Stomach (tissue), 9 donors: ENCODE results near the gene SCAP. TPM values are rescaled to one million over a fixed set of nuclear protein-coding genes. Genes with fewer than 3 reads are reported as not detected.

ENCODE experiments used
- DNase-seq, 2 donors: peaks; one replicate each; pipeline versions ENCODE4 v3.0.0 to v3.0.0-alpha.2; 2013 to 2019
- H3K27ac ChIP-seq, 5 donors: fragments of 200-600 bp in 4 of 5; sonication (generic) in 4 of 5; one replicate each; pipeline ENCODE4 v1.5.1; 2013 to 2019; ENCODE audit warnings: mild to moderate bottlenecking in 1 of 5, moderate library complexity in 1 of 5
- H3K27me3 ChIP-seq, 3 donors: fragments of 200-600 bp; sonication (generic); one replicate each; pipeline ENCODE4 v1.5.1; 2017 to 2019; ENCODE audit warnings: mixed run types in 1 of 3
- H3K36me3 ChIP-seq, 4 donors: fragments of 200-600 bp; sonication (generic); 1 replicate in 3 of 4; 2 replicates in 1 of 4; pipeline ENCODE4 v1.5.1; 2016 to 2019
- H3K4me1 ChIP-seq, 4 donors: fragments of 200-600 bp; sonication (generic); one replicate each; pipeline ENCODE4 v1.5.1; 2016 to 2019
- H3K4me3 ChIP-seq, 4 donors: fragments of 200-600 bp; sonication (generic) in 3 of 4; one replicate each; pipeline ENCODE4 v1.5.1; 2016 to 2019; ENCODE audit warnings: mild to moderate bottlenecking in 1 of 4
- H3K9me3 ChIP-seq, 4 donors: fragments of 200-600 bp; sonication (generic); one replicate each; pipeline ENCODE4 v1.5.1; 2016 to 2019
- EP300 ChIP-seq: sonication (generic); formaldehyde crosslinking; IDR thresholded peaks from one replicate; pipeline ENCODE4 v1.6.1; 2017; ENCODE audit warnings: antibody characterized with exemption
- POLR2A ChIP-seq, 4 donors: fragments of 450-650 bp; IDR thresholded peaks; one replicate each; pipeline ENCODE4 v1.6.1; 2016; ENCODE audit warnings: antibody characterized with exemption in 4 of 4, control low read depth in 2 of 4, mild to moderate bottlenecking in 1 of 4, moderate library complexity in 1 of 4
- POLR2AphosphoS5 ChIP-seq, 3 donors: sonication (generic); formaldehyde crosslinking; IDR thresholded peaks; one replicate each; pipeline ENCODE4 v1.6.1; 2016; ENCODE audit warnings: antibody characterized with exemption in 3 of 3
- WGBS, 5 donors: extraction: QIAGEN DNeasy Blood & Tissue Kit in 3 of 5; methylation state at CpG; one replicate each; pipeline versions ENCODE4 v1.1.5 to v1.1.7; 2013 to 2018; 5-methylcytosine and 5-hydroxymethylcytosine counted together
- intact Hi-C: fragments of 100-400 bp; cut with DNase I; formaldehyde crosslinking; loops from one replicate; pipeline ENCODE4 v1.15.1; 2023; ENCODE audit warnings: low total_unique reads
- polyA plus RNA-seq, 3 donors: library from polyadenylated mRNA; stranded (reverse); fragments of 200-250 nt; gene quantifications; one replicate each; pipeline ENCODE4 v1.2.3, GENCODE V29; 2013
- total RNA-seq, 5 donors: library from RNA; depleted of rRNA; stranded (reverse); fragments of >200 nt; gene quantifications; one replicate each; pipeline versions ENCODE4 v1.1.0 to v1.2.3, GENCODE V29; 2014 to 2016
- TF ChIP-seq, protein P1 (sequence below), 7 experiments: fragments of 450-650 bp in 4 of 7; fragments of 200-600 bp in 3 of 7; sonication (generic) in 3 of 7; IDR thresholded peaks; one replicate each; pipeline ENCODE4 v1.5.1; 2016 to 2019; ENCODE audit warnings: antibody characterized with exemption in 7 of 7, control low read depth in 2 of 7, mild to moderate bottlenecking in 1 of 7
- donor health status: healthy with polysubstance abuse.
- donor health status: Bipolar disorder and iron deficiency.
- donor health status: healthy.

The SCAP gene
- total and polyA plus RNA-seq, 8 donors, result 15.6 to 223 (median 47.3) TPM

DNA sequence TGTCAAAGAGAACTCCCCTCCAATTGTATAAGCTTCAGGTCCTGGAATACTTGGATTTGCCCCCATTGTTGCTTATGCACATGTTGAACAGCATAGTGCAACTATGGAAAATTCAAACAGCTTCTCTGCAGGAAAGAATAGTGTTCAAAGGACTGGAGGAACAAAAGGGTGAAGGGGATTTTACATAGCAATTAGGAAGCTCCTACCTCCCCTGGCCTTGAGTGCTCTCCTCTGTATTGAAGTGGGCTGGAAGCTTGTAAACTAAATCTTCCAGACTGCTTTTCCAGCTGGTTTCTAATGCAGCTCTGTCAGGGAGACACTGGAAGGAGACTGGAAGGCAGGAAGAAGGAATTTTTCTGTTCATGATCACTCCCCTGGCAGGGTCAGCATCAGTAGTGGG is 45.0 kb upstream of the SCAP start:
- H3K27ac ChIP-seq, result no peak overlapping the region
- no peak overlapping the region for H3K4me3 ChIP-seq
- H3K4me1 ChIP-seq, result peaks cover 0 to 12% (median 7%) of the 10 kb centered on the region in 4 donors
- TF ChIP-seq, protein P1, sequence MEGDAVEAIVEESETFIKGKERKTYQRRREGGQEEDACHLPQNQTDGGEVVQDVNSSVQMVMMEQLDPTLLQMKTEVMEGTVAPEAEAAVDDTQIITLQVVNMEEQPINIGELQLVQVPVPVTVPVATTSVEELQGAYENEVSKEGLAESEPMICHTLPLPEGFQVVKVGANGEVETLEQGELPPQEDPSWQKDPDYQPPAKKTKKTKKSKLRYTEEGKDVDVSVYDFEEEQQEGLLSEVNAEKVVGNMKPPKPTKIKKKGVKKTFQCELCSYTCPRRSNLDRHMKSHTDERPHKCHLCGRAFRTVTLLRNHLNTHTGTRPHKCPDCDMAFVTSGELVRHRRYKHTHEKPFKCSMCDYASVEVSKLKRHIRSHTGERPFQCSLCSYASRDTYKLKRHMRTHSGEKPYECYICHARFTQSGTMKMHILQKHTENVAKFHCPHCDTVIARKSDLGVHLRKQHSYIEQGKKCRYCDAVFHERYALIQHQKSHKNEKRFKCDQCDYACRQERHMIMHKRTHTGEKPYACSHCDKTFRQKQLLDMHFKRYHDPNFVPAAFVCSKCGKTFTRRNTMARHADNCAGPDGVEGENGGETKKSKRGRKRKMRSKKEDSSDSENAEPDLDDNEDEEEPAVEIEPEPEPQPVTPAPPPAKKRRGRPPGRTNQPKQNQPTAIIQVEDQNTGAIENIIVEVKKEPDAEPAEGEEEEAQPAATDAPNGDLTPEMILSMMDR (IDR thresholded peaks at IDR 0.05), result no peak
- TF ChIP-seq POLR2A (IDR thresholded peaks at IDR 0.05) (no peak), POLR2AphosphoS5 (IDR thresholded peaks at IDR 0.05) (no peak), EP300 (no peak)
- H3K36me3 ChIP-seq, result no peaks in the 10 kb centered on the region
- no peak for DNase-seq
- H3K9me3 ChIP-seq, result no peaks in the 10 kb centered on the region
- no peaks in the 10 kb centered on the region for H3K27me3 ChIP-seq
- intact Hi-C loops, result loop anchor here (5.0 kb wide), 1 partner anchor 272 kb away; no protein-coding TSS in a partner anchor

DNA sequence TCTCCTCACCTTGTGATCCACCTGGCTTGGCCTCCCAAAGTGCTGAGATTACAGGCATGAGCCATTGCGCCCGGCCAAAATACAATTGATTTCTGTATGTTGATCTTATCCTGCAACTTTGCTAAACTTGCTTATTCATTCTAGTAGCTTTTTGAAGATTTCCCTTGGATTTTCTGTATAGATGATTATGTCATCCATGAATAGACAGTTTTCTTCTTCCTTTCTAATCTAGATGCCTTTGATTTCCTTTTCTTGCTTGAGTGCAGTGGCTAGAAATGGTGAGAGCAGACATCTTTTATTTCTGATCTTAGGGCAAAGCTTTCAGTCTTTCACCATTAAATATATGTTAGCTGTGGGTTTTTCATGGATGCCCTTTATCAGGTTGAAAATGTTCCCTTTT is 42.2 kb upstream of the SCAP start:
- no peak overlapping the region for H3K27ac ChIP-seq
- TF ChIP-seq POLR2AphosphoS5 (IDR thresholded peaks at IDR 0.05), result no peak
- no peak for TF ChIP-seq POLR2A (IDR thresholded peaks at IDR 0.05)
- TF ChIP-seq EP300, result no peak
- TF ChIP-seq, protein P1 (IDR thresholded peaks at IDR 0.05), result no peak
- 73 to 89% (median 87%) methylated on average over 2 of the region's 2 CpGs for WGBS, 5 donors
- no peak for DNase-seq
- no peak overlapping the region for H3K4me3 ChIP-seq
- no peaks in the 10 kb centered on the region for H3K27me3 ChIP-seq
- H3K4me1 ChIP-seq, result peaks cover 0 to 16% (median 9%) of the 10 kb centered on the region in 4 donors
- no peaks in the 10 kb centered on the region for H3K9me3 ChIP-seq
- intact Hi-C loops, result no loop called here
- H3K36me3 ChIP-seq, result no peaks in the 10 kb centered on the region

DNA sequence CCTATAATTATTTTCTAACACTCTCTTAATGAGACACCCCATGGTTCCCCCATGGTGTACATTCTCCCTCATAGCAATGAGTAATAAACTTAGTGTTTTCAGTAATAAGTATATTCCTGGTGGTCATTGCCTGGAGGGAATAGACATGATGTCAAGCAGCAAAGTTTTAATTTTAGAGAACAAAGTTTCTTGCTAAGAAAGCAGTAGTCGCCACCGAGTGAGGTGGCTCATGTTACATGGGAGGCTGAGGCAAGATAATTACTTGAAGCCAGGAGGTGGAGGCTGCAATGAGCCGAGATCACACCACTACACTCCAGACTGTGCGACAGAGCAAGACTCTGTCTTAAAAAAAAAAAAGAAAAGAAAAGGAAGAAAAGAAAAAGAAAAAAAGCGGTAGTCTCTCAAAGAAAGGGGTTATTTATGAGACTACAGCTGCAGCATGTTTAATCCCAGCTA is 40.2 kb upstream of the SCAP start:
- intact Hi-C loops, result no loop called here
- TF ChIP-seq POLR2A (IDR thresholded peaks at IDR 0.05) (no peak), POLR2AphosphoS5 (IDR thresholded peaks at IDR 0.05) (no peak), EP300 (no peak)
- TF ChIP-seq, protein P1 (IDR thresholded peaks at IDR 0.05), result no peak
- Histone ChIP-seq H3K4me3 (no peak overlapping the region), H3K36me3 (peaks cover 0 to 3% (median under 1%) of the 10 kb centered on the region in 4 donors), H3K27me3 (no peaks in the 10 kb centered on the region), H3K27ac (no peak overlapping the region), H3K9me3 (no peaks in the 10 kb centered on the region), H3K4me1 (peaks cover 9 to 21% (median 14%) of the 10 kb centered on the region in 4 donors)
- 57 to 72% (median 65%) methylated on average over 5 of the region's 5 CpGs for WGBS, 5 donors
- DNase-seq, result no peak

DNA sequence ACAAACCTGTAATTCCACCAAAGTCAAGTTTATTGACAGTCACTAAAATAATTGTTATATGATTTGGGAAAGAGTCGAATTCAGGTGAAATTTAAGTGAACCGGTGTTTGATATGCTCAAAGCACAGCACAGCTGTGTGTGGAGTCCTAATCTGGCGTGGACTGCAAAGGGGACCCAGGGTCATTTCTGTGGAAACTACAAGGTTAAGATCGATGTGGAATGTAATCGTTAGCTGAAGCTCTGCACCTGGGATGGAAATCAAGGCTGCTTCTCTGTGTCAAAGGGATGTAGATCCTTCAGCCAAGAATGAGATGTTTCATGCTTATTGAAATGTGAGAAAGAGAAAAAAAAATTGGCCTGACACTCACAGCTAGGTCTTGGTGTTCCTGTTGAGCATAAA is 39.4 kb upstream of the SCAP start:
- peaks cover 9 to 21% (median 14%) of the 10 kb centered on the region in 4 donors for H3K4me1 ChIP-seq
- H3K36me3 ChIP-seq, result peaks cover 0 to 11% (median 8%) of the 10 kb centered on the region in 4 donors
- no peaks in the 10 kb centered on the region for H3K27me3 ChIP-seq
- peak in 1 of 2 donors; percentile 41 for DNase-seq
- no peak overlapping the region for H3K27ac ChIP-seq
- TF ChIP-seq POLR2AphosphoS5 (IDR thresholded peaks at IDR 0.05) (no peak), EP300 (no peak), POLR2A (IDR thresholded peaks at IDR 0.05) (no peak)
- TF ChIP-seq, protein P1 (IDR thresholded peaks at IDR 0.05), result no peak
- no peak overlapping the region for H3K4me3 ChIP-seq
- H3K9me3 ChIP-seq, result no peaks in the 10 kb centered on the region
- WGBS, 5 donors, result 41 to 57% (median 51%) methylated on average over 5 of the region's 5 CpGs
- intact Hi-C loops, result no loop called here
